Endothelial cell of umbilical vein (primary cell): ENCODE results near the gene TFRC. TPM values are rescaled to one million over a fixed set of nuclear protein-coding genes. Genes with fewer than 3 reads are reported as not detected.
"Not testable (repeated sequence)": the region's sequence is repeated elsewhere in the genome, so short reads cannot be mapped to it uniquely, and the experiment has no call there.

Experiments used
- BruUV-seq: library from RNA; stranded (reverse); fragments of 400-500 nt; replicated peaks from 2 replicates; lab custom pipeline; 2021; lab: Mats Ljungman, UMichigan
- CTCF ChIA-PET: fragments of 300-600, 350-600 bp; sonication (Branson Sonifier 250); formaldehyde crosslinking; loops from one replicate; lab custom pipeline; 2021; ENCODE audit warnings: antibody characterized with exemption, inconsistent platforms; lab: Charles Lee
- POLR2A ChIA-PET: fragments of 300-600, 350-600 bp; sonication (Branson Sonifier 250); formaldehyde crosslinking; loops from one replicate; lab custom pipeline; 2021; ENCODE audit warnings: antibody characterized with exemption, inconsistent platforms; lab: Charles Lee
- DNase-seq: peaks from one replicate; pipeline ENCODE4 v3.0.0-alpha.2; 2011; ENCODE audit warnings: low read depth, low spot score
- FAIRE-seq: peaks from 2 replicates; lab custom pipeline; 2011; peaks lifted over from hg19 to GRCh38; lab: Jason Lieb, UNC
- H2AFZ ChIP-seq: 2 replicates; pipeline ENCODE4 v1.6.0; 2012; ENCODE audit warnings: low read depth, low read length, control low read depth, inconsistent platforms
- H3K27ac ChIP-seq: 2 replicates; pipeline ENCODE4 v1.5.1; 2011; ENCODE audit warnings: low read depth, mild to moderate bottlenecking, control low read depth, low read length, moderate library complexity; ENCODE audit not compliant: insufficient read depth
- H3K27me3 ChIP-seq, 2 experiments: 2 replicates each; pipeline versions ENCODE4 v1.6.0 to v1.6.1; 2011; ENCODE audit warnings: low read length in 2 of 2, mixed read lengths in 1 of 2; ENCODE audit not compliant: control insufficient read depth in 2 of 2, insufficient read depth in 2 of 2
- H3K36me3 ChIP-seq, 2 experiments: 2 replicates in 1 of 2; 3 replicates in 1 of 2; pipeline ENCODE4 v1.5.1; 2011; ENCODE audit warnings: low read length in 2 of 2, mild to moderate bottlenecking in 1 of 2, moderate library complexity in 1 of 2; ENCODE audit not compliant: control insufficient read depth in 2 of 2, insufficient read depth in 2 of 2; ENCODE audit errors: extremely low read depth in 1 of 2
- H3K4me1 ChIP-seq: 3 replicates; pipeline ENCODE4 v1.5.1; 2011; ENCODE audit warnings: mild to moderate bottlenecking, low read length; ENCODE audit not compliant: control insufficient read depth, insufficient read depth; ENCODE audit errors: extremely low read depth
- H3K4me2 ChIP-seq: 2 replicates; pipeline ENCODE4 v1.6.1; 2011; ENCODE audit warnings: low read length, control low read depth, mixed read lengths; ENCODE audit not compliant: insufficient read depth
- H3K4me3 ChIP-seq, 3 experiments: fragments of 200-600 bp in 1 of 3; sonication (generic), shearing (Covaris generic) in 1 of 3; replicated peaks in 1 of 3; 2 replicates each; pipeline ENCODE4 v1.5.1; 2011 to 2016; ENCODE audit warnings: control low read depth in 3 of 3, low read length in 3 of 3, mild to moderate bottlenecking in 2 of 3, inconsistent platforms in 1 of 3, low read depth in 1 of 3, moderate library complexity in 1 of 3; ENCODE audit not compliant: insufficient read depth in 1 of 3
- H3K79me2 ChIP-seq: 2 replicates; pipeline ENCODE4 v1.6.0; 2012; ENCODE audit warnings: low read length, inconsistent platforms; ENCODE audit not compliant: control insufficient read depth, insufficient read depth
- H3K9ac ChIP-seq: replicated peaks from 2 replicates; pipeline ENCODE3; 2011; ENCODE audit warnings: low read length, control low read depth; ENCODE audit not compliant: insufficient read depth; ENCODE audit errors: extremely low read depth
- H3K9me1 ChIP-seq: replicated peaks from 3 replicates; pipeline ENCODE4 v1.6.0; 2011; ENCODE audit warnings: mild to moderate bottlenecking, low read length; ENCODE audit not compliant: control insufficient read depth, insufficient read depth; ENCODE audit errors: extremely low read depth
- H3K9me3 ChIP-seq: replicated peaks from 2 replicates; pipeline ENCODE4 v1.5.1; 2012; ENCODE audit warnings: low read length, inconsistent platforms; ENCODE audit not compliant: control insufficient read depth, insufficient read depth
- H4K20me1 ChIP-seq: replicated peaks from 2 replicates; pipeline ENCODE3; 2011; ENCODE audit warnings: mild to moderate bottlenecking, low read length; ENCODE audit not compliant: control insufficient read depth, insufficient read depth; ENCODE audit errors: extremely low read depth
- EZH2 ChIP-seq: IDR thresholded peaks from 2 replicates; pipeline ENCODE4 v1.6.1; 2012; ENCODE audit warnings: borderline replicate concordance, low read depth, mild to moderate bottlenecking, moderate library complexity, low read length, inconsistent platforms; ENCODE audit not compliant: severe bottlenecking
- FOS ChIP-seq: IDR thresholded peaks from 2 replicates; pipeline ENCODE4 v1.6.1; 2011; ENCODE audit warnings: mild to moderate bottlenecking, low read length, moderate library complexity, borderline replicate concordance; ENCODE audit not compliant: insufficient read depth
- GATA2 ChIP-seq: IDR thresholded peaks from 2 replicates; pipeline ENCODE4 v1.7.0; 2011; ENCODE audit warnings: low read depth, mild to moderate bottlenecking, moderate library complexity, mixed read lengths, low read length; ENCODE audit not compliant: insufficient read length, insufficient read depth
- JUN ChIP-seq: IDR thresholded peaks from 2 replicates; pipeline ENCODE4 v1.6.1; 2011; ENCODE audit warnings: borderline replicate concordance, low read depth; ENCODE audit not compliant: insufficient read length, insufficient read depth
- MYC ChIP-seq: IDR thresholded peaks from one replicate; pipeline ENCODE4 v1.6.1; 2011; ENCODE audit warnings: mild to moderate bottlenecking, low read depth, low read length
- POLR2A ChIP-seq: IDR thresholded peaks from 2 replicates; pipeline ENCODE4 v1.6.1; 2012; ENCODE audit warnings: low read depth, mild to moderate bottlenecking, control low read depth, low read length
- POLR2AphosphoS5 ChIP-seq: IDR thresholded peaks from 2 replicates; pipeline ENCODE4 v1.6.1; 2012; ENCODE audit warnings: low read depth, mild to moderate bottlenecking, control low read depth, low read length, moderate library complexity; ENCODE audit not compliant: insufficient read depth
- dilution Hi-C: fragments of 300-500 bp; cut with MboI; formaldehyde crosslinking; loops from one replicate; pipeline ENCODE4 v1.15.0; 2019; ENCODE audit warnings: low sequenced_read_pairs; ENCODE audit not compliant: extremely low pct_ligation_motif_present
- intact Hi-C: fragments of 100-400 bp; cut with micrococcal nuclease; formaldehyde crosslinking; loops from one replicate; pipeline ENCODE4 v1.10.0; 2022
- polyA plus RNA-seq, 4 experiments: library from polyadenylated mRNA; depleted of rRNA in 3 of 4; stranded (reverse) in 3 of 4; unstranded in 1 of 4; fragments of >200 nt; gene quantifications; 2 replicates each; pipeline versions ENCODE4 v1.2.1 to v1.2.3, GENCODE V29; 2011 to 2012; ENCODE audit warnings: missing spikeins in 1 of 4
- total RNA-seq: library from RNA; stranded (reverse); gene quantifications from 2 replicates; pipeline ENCODE4 v1.2.3, GENCODE V29; 2021
- TF ChIP-seq, protein P1 (sequence below), 2 donors: IDR thresholded peaks; 1 replicate in 1 of 2; 2 replicates in 1 of 2; pipeline ENCODE4 v1.5.1; 2011; ENCODE audit warnings: low read length in 2 of 2, mild to moderate bottlenecking in 2 of 2, moderate library complexity in 2 of 2, control low read depth in 1 of 2, inconsistent platforms in 1 of 2, low read depth in 1 of 2; ENCODE audit not compliant: insufficient read depth in 1 of 2; ENCODE audit errors: extremely low read depth in 1 of 2
- TF ChIP-seq, protein P2 (sequence below): IDR thresholded peaks from 2 replicates; pipeline ENCODE4 v1.6.1; 2011; ENCODE audit not compliant: insufficient read depth, insufficient read length

TFRC gene
- total and polyA plus RNA-seq, 2 donors (not counting 3 experiments of a cell fraction or from before 2014, with no cell fraction given), result 14.1 to 69.6 TPM

DNA sequence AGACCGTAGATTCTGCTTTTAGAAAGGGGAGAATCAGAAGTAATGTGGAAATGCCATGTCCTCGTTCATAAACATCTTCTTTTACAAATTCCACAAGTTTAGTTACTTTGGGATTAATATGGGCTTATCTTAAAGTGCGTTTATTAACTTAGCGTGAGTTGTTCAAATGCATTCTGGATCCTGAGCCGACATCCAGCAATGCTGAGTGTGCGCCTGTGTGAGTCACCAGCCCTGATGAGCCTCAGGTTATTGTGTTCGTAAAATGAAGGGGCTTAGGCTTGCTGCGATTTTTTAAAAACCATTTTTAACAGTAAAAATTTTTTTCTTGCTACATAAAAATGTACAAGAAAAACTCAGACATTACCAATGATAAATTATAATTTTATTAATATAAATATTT, 57.9 kb downstream of the TFRC start:
- H3K79me2 ChIP-seq, result no peaks in the 10 kb centered on the region
- ChIA-PET CTCF (interaction anchor here (1.9 kb wide), 1 partner anchor 15 kb away, joined by 5 read pairs; no protein-coding TSS in a partner anchor), POLR2A (no interaction called here)
- dilution Hi-C loops, result no loop called here
- H3K27ac ChIP-seq, result no peak overlapping the region
- peaks cover 9 to 11% of the 10 kb centered on the region in 2 experiments for H3K27me3 ChIP-seq
- no peak overlapping the region for H3K9ac ChIP-seq
- no peak for FAIRE-seq
- H4K20me1 ChIP-seq, result no peaks in the 10 kb centered on the region
- no peak overlapping the region for H3K4me3 ChIP-seq
- no peak for TF ChIP-seq POLR2A
- no peak for TF ChIP-seq FOS
- TF ChIP-seq, protein P1, sequence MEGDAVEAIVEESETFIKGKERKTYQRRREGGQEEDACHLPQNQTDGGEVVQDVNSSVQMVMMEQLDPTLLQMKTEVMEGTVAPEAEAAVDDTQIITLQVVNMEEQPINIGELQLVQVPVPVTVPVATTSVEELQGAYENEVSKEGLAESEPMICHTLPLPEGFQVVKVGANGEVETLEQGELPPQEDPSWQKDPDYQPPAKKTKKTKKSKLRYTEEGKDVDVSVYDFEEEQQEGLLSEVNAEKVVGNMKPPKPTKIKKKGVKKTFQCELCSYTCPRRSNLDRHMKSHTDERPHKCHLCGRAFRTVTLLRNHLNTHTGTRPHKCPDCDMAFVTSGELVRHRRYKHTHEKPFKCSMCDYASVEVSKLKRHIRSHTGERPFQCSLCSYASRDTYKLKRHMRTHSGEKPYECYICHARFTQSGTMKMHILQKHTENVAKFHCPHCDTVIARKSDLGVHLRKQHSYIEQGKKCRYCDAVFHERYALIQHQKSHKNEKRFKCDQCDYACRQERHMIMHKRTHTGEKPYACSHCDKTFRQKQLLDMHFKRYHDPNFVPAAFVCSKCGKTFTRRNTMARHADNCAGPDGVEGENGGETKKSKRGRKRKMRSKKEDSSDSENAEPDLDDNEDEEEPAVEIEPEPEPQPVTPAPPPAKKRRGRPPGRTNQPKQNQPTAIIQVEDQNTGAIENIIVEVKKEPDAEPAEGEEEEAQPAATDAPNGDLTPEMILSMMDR (IDR thresholded peaks at IDR 0.05; ENCODE audit: extremely low read depth in 1 of 2, insufficient read depth in 1 of 2, low read depth in 1 of 2, low read length in 2 of 2), result no peak
- TF ChIP-seq, protein P2, sequence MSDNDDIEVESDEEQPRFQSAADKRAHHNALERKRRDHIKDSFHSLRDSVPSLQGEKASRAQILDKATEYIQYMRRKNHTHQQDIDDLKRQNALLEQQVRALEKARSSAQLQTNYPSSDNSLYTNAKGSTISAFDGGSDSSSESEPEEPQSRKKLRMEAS, result no peak
- no peak for TF ChIP-seq JUN
- no peak for TF ChIP-seq EZH2
- TF ChIP-seq GATA2, result no peak
- TF ChIP-seq POLR2AphosphoS5, result no peak
- TF ChIP-seq MYC, result no peak
- H3K4me1 ChIP-seq, result no peaks in the 10 kb centered on the region
- no peak overlapping the region for H3K4me2 ChIP-seq
- intact Hi-C loops, result no loop called here
- no peak for DNase-seq
- no peaks in the 10 kb centered on the region for H3K9me1 ChIP-seq
- no peaks in the 10 kb centered on the region for H3K9me3 ChIP-seq
- no TSS peak for BruUV-seq
- H2AFZ ChIP-seq, result no peak overlapping the region
- no peaks in the 10 kb centered on the region for H3K36me3 ChIP-seq

DNA sequence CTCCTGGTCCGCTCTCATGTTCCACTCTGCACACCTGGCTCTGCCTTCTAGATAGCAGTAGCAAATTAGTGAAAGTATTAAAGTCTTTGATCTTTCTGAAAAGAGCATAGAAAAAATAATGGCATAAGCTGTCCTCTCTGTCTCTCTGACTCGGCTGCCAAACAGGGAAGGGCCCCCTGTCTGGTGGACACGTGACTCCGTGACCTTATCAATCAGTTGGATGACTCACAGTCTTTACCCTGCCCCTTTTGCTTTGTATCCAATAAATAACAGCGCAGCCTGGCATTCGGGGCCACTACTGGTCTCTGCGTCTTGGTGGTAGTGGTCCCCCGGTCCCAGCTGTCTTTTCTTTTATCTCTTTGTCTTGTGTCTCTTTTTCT, 59.4 kb downstream of the TFRC start:
- H4K20me1 ChIP-seq, DNase-seq, H3K9ac ChIP-seq, POLR2A ChIA-PET, H3K4me1 ChIP-seq, FAIRE-seq, H3K79me2 ChIP-seq, H3K36me3 ChIP-seq, H3K4me2 ChIP-seq, BruUV-seq, H3K27ac ChIP-seq, H3K9me3 ChIP-seq, H3K9me1 ChIP-seq, H3K4me3 ChIP-seq, dilution Hi-C loops, H2AFZ ChIP-seq: not testable (repeated sequence)
- H3K27me3 ChIP-seq, result peaks cover 9 to 11% of the 10 kb centered on the region in 2 experiments
- CTCF ChIA-PET, result interaction anchor here (0.6 to 2.4 kb wide), 5 partner anchors 17 to 500 kb away, joined by 4 to 9 read pairs (median 4); no protein-coding TSS in a partner anchor
- intact Hi-C loops, result loop anchor here (1.0 kb wide), 1 partner anchor 174 kb away; no protein-coding TSS in a partner anchor
